GM12872 (cell line): ENCODE measurements around the gene IRX3.

Source experiments
- TF ChIP-seq, protein P1 (sequence below): IDR thresholded peaks from 3 replicates; pipeline ENCODE4 v1.5.1; 2011; ENCODE audit warnings: low read depth, mild to moderate bottlenecking, low read length, moderate library complexity; ENCODE audit not compliant: insufficient read depth

Gene IRX3

DNA sequence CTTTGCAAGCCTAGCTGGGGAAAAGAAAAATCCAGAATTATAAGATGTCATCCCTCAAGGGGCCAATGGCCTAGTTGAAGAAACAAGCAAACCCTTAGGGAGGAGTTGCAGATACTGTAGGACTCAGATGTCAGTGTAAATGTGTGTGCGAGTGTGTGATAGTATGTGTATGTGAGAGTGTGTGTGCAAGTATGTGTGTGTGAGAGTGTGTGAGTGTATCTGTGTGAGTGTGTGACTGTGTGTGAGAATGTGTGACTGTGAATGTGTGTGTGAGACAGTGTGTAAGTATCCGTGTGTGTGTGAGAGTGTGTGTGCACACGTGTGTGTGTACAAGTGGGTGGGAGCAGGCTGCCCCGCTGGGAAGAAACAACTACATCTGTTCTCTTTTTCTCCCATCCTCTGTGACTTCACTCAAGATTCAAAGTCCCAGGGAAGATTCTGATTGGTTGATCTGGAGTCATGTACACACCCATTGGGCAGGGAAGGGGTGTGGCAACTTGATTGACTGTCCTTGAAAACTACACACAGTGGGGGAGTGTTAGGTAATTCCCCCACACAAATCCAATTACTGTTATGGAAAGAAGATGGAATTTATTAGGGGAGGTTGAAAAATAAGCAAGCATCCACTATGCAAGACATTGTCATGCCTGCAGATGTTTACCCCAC lies 40.7 kb downstream of the IRX3 start:
- TF ChIP-seq, protein P1, sequence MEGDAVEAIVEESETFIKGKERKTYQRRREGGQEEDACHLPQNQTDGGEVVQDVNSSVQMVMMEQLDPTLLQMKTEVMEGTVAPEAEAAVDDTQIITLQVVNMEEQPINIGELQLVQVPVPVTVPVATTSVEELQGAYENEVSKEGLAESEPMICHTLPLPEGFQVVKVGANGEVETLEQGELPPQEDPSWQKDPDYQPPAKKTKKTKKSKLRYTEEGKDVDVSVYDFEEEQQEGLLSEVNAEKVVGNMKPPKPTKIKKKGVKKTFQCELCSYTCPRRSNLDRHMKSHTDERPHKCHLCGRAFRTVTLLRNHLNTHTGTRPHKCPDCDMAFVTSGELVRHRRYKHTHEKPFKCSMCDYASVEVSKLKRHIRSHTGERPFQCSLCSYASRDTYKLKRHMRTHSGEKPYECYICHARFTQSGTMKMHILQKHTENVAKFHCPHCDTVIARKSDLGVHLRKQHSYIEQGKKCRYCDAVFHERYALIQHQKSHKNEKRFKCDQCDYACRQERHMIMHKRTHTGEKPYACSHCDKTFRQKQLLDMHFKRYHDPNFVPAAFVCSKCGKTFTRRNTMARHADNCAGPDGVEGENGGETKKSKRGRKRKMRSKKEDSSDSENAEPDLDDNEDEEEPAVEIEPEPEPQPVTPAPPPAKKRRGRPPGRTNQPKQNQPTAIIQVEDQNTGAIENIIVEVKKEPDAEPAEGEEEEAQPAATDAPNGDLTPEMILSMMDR = no peak

DNA sequence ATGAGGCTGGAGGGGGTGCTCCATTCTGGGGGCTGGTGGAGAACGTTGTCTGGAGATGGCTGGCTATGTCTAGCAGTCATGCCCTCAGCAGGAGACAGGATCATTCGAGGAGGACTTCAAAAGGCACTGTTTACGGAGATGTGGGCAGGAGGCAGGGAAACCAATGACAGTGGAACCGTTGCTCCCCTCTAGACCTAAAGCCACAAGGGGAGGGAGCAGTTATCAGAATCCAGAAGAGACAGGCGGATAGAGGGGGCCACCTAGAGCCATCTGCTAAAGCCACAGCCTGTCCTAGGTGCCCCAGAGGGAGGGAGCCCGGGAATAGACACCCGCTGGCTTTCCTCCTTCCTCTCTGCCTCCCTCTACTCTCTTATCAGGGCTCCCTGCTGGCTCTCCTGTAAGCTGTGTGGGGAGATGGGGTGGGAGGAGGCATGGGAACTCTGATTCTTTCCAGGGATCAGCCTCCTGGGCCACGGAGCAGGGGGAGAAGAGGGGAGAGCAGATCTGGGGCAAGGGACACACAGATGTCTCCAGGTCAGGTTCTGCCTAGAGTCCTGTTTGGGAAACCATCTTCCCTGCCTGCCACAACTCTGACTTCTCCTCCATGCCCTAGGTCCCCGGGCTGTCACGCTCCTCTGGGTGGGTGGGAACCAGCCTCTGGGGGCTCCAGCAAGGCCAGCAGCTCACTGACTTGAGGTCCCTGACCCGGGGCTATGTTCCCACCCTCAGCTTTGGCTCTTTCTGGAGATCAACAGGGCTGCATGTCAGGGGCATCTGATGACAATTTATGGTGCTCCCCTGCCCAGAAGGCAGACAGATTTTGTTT lies 42.3 kb downstream of the IRX3 start:
- TF ChIP-seq, protein P1 = no peak

DNA sequence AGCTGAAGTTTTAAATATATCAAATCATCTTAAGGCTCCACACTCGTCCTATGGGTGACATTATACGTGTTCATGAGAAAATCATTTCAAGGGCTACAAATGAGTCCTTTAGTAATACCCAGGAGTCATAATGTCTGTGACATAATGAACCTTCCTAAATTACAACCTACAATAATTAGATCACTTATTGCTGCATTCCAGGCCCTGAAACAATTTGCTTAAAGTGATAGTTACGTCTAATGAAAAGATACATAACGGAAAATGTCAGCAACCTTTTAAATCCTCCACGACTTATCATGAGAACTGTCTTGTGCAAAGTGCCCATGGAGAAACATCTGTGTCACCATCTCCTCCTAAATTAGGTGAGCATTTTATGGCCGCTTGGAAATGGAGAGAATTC lies 43.4 kb downstream of the IRX3 start:
- TF ChIP-seq, protein P1 = no peak

- TF ChIP-seq, protein P1 = no peak
Measured at GRCh38 chr16:54242199-54242598, 44.4 kb downstream of the IRX3 start.

DNA sequence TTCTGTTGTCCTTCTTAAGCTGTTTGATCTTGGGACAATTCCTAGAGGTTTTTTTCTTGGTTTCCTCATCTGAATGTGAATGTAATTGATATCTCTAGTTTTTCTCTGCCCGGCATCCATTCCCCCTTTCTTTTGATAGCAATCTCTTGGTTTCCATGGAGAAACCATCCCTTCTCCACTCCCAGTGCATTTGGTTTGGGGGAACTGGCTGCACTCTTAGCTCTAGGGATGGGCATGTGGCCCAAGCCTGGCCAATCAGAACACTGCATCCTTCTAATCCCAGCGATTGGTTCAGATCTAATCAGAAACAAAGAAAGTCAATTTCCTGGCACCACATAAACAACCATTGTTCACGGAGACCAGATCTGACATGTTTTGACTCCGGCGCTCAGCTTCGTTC lies 45.1 kb downstream of the IRX3 start:
- TF ChIP-seq, protein P1 = no peak

DNA sequence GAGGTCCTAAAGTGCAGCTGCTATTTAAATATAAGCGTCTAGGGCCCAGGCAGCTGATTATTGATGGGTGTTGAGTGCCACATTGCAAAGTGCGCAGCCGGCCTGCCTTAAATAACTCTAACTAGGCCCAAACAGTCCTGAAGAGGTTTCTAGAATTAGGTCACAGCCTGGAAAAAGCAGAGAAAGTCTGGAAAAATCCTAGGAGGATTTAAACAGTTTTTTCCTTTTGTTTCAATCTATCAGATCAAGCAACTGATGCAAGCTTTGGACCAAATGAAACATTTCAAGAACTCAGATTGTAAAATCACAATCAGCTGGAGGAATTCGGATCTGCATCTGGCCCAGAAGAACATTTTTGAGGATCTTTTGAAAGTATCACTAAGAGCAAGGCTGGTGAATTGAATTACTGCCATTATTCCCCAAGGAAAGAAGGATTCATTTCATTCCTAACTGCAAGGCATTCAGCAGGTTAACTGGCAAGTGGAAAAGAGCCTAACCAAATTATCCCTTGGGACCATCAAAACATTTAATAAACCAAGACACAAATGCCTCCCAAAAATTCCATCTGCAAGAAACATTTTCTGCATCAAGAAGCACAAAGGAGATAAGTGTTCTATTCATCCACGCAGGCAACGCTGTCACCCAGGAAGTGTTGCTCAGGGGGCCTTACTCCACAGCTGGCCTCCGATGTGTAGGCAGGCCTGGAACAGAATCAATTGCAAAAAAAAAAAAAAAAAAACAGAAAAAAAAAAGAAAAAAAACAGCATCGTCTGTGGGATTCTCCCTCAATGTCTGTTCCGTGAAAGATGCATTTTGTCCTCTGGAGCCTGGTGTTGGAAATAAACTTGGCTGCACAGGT lies 46.1 kb downstream of the IRX3 start:
- TF ChIP-seq, protein P1 = no peak

GRCh38 chr16:54239456-54239855 lies 47.1 kb downstream of the IRX3 start:
- TF ChIP-seq, protein P1 = no peak
